Measurements from ENCODE around the gene MKRN2OS.
A peak's percentile ranks its signal among the peaks of the same experiment; 100 is the strongest.

The MKRN2OS gene

DNA sequence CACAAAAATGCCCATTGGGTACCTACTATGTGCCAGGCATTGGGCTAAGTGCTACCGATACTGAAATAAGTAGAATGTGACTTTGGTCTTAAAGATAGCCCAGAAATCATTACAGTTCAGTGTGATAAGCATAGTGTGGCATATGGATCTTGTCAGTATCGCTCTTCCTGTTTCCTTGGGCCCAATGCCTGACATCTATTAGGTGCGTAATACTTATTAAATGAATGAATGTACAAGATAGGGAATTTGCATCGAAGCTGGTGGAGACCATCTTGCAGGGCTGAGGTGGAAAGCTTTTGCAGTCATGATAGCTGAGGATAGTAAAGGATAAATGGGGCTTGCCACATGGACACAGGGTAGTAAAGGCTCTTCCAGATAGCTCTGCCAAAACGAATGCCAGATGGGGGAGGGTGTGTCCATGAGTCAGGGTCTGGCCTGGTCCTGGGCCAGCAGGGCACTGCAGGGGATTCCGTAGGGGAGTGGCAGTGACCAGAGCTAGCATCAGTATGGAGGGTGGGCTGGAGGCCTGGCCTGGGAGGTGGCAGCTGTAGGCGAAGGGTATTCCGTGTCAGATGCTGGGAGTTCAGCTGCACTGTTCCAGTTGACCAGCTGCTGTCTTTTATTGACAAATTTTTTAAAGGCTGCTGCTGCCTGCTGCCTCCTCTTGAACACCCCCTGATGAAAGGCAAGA, 37.6 kb downstream of the MKRN2OS start:
- peak overlapping the region; percentile 37 for H3K4me3 ChIP-seq
- peak overlapping the region; percentile 70 to 89 for H3K27ac ChIP-seq
- TF ChIP-seq, protein P1, sequence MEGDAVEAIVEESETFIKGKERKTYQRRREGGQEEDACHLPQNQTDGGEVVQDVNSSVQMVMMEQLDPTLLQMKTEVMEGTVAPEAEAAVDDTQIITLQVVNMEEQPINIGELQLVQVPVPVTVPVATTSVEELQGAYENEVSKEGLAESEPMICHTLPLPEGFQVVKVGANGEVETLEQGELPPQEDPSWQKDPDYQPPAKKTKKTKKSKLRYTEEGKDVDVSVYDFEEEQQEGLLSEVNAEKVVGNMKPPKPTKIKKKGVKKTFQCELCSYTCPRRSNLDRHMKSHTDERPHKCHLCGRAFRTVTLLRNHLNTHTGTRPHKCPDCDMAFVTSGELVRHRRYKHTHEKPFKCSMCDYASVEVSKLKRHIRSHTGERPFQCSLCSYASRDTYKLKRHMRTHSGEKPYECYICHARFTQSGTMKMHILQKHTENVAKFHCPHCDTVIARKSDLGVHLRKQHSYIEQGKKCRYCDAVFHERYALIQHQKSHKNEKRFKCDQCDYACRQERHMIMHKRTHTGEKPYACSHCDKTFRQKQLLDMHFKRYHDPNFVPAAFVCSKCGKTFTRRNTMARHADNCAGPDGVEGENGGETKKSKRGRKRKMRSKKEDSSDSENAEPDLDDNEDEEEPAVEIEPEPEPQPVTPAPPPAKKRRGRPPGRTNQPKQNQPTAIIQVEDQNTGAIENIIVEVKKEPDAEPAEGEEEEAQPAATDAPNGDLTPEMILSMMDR (IDR thresholded peaks at IDR 0.05): no peak
- peak; percentile 75 for DNase-seq (ENCODE audit: low spot score)

DNA sequence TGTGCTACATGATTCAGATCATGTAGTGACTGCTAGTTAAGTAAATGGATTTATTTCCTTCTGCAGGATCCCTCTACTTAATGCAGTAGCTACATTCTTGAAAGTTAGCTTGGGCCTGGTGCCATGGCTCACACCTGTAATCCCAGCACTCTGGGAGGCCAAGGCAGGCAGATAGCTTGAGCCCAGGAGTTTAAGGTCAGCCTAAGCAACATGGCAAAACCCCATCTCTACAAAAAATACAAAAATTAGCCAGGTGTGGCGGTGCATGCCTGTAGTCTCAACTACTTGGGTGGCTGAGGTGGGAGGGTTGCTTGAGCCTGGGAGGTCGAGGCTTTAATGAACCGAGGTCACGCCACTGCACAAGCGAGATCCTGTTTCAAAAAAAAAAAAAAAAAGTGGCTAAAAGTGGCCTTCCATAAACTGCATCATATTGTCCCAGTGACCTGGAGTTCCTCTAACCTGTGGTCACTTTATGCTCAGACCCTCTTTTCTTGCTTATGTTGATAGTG, 39.0 kb downstream of the MKRN2OS start:
- TF ChIP-seq, protein P1 (IDR thresholded peaks at IDR 0.05): no peak
- Histone ChIP-seq H3K4me3 (no peak overlapping the region), H3K27ac (no peak overlapping the region)
- DNase-seq (ENCODE audit: low spot score): no peak

DNA sequence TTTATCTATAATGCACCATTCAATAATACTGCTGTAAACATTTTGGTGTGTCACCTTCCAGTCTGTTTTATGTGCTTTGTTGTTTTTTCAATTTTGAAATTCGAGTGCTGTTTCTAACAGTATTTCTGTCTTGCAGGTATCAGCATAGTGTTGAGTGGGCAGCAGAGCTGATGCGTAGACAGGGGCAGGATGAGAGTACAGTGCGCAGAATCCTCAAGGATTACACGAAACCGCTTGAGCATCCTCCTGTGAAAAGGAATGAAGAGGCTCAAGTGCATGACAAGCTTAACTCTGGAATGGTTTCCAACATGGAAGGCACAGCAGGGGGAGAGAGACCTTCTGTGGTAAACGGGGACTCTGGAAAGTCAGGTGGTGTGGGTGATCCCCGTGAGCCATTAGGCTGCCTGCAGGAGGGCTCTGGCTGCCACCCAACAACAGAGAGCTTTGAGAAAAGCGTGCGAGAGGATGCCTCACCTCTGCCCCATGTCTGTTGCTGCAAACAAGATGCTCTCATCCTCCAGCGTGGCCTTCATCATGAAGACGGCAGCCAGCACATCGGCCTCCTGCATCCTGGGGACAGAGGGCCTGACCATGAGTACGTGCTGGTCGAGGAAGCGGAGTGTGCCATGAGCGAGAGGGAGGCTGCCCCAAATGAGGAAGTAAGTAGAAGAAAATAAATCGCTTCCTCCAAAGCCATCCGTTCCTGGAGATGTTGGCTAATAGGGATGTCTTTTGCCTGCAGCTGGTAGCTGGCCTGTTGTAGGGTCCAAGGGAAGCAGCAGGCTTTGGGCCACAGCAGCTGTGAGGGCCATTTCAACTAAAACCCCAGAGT, 42.0 kb downstream of the MKRN2OS start:
- H3K4me3 ChIP-seq: no peak overlapping the region
- TF ChIP-seq, protein P1 (IDR thresholded peaks at IDR 0.05): no peak

DNA sequence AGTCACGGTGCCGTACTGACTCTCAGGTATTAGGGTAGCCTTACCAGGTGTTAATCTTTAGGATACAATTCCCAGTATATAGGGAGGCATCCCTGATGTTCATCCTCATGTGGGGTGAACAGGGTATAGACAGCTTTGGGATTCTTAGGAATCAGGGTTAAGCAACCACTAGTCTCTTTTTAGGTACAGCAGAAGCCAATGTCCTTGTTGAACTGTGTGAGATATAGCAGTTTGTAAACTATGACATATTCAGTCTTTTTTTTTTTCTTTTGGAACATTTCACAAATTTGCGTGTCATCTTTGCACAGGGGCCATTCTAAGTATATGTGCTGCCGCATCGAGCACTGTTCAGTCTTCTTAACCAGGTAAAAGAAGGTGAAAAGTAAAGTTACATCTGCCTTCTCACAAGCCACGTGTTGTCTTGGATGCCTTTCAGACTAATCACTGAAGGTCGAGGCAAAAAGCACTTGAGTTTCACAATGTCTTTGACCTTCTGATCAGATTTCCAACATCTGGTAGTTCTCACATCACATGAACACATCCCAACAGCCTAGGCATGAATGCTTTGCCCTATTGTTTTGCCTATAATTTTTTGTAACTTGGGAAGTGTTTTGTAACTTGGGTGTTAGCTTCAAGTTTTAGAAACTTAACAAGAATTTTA, 43.8 kb downstream of the MKRN2OS start:
- Histone ChIP-seq H3K4me3 (no peak overlapping the region), H3K27ac (no peak overlapping the region)
- TF ChIP-seq, protein P1 (IDR thresholded peaks at IDR 0.05): no peak
- no peak for DNase-seq (ENCODE audit: low spot score)

More for the DNA sequence above, 42.0 kb downstream of the MKRN2OS start:
- no peak for DNase-seq (ENCODE audit: low spot score)
- H3K27ac ChIP-seq: no peak overlapping the region

DNA sequence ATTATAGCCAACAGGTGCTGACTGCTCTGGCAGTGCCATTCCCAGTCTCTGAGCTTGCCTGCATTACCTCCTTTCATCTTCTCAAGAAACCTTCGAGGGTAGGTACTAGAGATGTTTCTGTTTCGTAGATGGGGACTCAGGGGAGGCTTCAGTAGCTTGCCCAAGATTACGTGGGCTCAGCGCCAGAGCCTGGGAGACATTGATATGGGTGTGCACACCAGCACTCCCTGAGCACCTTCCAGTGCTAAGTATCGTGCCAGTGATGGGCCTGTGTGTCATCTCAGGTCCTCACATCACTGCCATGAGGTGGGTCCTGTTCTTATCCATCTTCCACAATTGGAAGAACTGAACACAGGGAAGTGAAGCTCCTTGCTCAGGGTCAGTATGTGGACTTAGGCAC, 45.8 kb downstream of the MKRN2OS start:
- Histone ChIP-seq H3K27ac (no peak overlapping the region), H3K4me3 (no peak overlapping the region)
- TF ChIP-seq, protein P1 (IDR thresholded peaks at IDR 0.05): no peak
- no peak for DNase-seq (ENCODE audit: low spot score)

DNA sequence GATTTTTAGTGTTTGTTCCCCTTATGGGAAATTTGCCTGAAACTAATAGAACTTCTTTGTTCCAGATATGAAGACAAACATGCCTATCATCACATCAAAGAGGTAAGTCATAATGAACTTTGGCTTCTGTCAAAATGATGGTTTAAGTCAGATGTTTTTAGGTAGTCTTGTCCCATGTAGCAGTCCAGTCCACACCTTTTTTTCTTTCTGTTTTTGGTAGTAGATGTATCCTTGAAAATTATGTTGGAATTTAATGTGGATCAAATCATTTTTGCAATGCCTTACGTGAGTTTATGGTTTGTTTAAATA, 48.9 kb downstream of the MKRN2OS start:
- H3K27ac ChIP-seq: no peak overlapping the region
- no peak overlapping the region for H3K4me3 ChIP-seq
- DNase-seq (ENCODE audit: low spot score): no peak
- TF ChIP-seq, protein P1 (IDR thresholded peaks at IDR 0.05): no peak

Measured in coronary artery (tissue), 2 donors.